Neutrophil (primary cell): ENCODE results near the gene IRX1.

ENCODE experiments used
- H3K27ac ChIP-seq: fragments of 200-600 bp; sonication (generic); 2 replicates; pipeline ENCODE4 v1.5.1; 2016; ENCODE audit warnings: mild to moderate bottlenecking, moderate library complexity
- H3K27me3 ChIP-seq: fragments of 200-600 bp; sonication (generic); 2 replicates; pipeline ENCODE4 v1.6.0; 2016; ENCODE audit warnings: mild to moderate bottlenecking
- H3K36me3 ChIP-seq: fragments of 200-600 bp; sonication (generic); 2 replicates; pipeline ENCODE4 v1.5.1; 2017
- H3K4me1 ChIP-seq, 2 experiments: fragments of 200-600 bp in 1 of 2; sonication (generic) in 1 of 2; 1 replicate in 1 of 2; 2 replicates in 1 of 2; pipeline versions ENCODE4 v1.5.1 to v1.6.1; 2013 to 2016; ENCODE audit warnings: low read depth in 1 of 2, low read length in 1 of 2, mild to moderate bottlenecking in 1 of 2, moderate library complexity in 1 of 2; ENCODE audit not compliant: control insufficient read depth in 1 of 2, insufficient read depth in 1 of 2
- H3K4me3 ChIP-seq, 2 experiments: fragments of 200-600 bp in 1 of 2; sonication (generic) in 1 of 2; 1 replicate in 1 of 2; 2 replicates in 1 of 2; pipeline ENCODE4 v1.5.1; 2013 to 2016; ENCODE audit warnings: low read depth in 1 of 2, low read length in 1 of 2, mild to moderate bottlenecking in 1 of 2, moderate library complexity in 1 of 2
- H3K9me3 ChIP-seq: fragments of 200-600 bp; sonication (generic); 2 replicates; pipeline ENCODE4 v1.5.1; 2016
- TF ChIP-seq, protein P1 (sequence below): fragments of 200-600 bp; sonication (generic); IDR thresholded peaks from 2 replicates; pipeline ENCODE4 v1.5.1; 2016; ENCODE audit warnings: antibody characterized with exemption

Gene IRX1

DNA sequence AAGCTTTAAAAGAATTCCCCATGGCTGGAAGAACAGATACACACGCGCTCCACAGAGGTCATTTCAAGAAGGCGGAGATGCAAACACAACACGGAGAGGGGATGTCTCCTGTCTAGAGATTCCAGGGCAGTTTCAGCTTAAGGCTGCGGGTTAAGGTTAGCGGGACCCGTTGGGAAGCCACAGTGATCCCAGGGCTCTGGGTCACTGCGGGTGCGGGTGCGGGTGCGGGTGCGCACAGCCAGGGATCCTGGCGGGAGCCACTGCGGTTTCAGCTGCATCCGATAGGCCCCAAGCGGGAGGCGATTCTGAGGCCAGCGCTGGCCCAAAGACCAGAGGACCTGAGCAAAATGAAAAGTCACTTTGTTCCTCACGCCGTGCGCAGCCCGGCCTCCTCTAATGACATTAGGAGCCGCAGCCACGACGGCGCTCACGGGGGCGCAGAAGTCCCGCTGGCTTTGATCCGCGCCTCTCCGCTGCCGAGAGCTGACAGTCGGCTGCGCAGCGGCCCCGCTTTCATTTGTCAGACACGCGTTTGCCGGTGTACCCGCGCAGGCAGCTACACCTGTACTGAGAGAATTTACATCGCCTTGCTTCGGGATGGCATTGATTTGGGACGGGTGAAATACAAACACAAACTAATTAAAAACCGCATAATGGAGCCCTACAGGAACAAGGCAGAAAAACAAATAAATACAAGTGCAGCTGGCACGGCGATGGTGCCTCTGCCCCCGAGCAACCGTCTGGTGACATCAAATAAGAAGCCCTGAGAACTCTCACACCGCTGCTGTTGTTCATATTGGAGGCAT, 5.3 kb upstream of the IRX1 start:
- TF ChIP-seq, protein P1, sequence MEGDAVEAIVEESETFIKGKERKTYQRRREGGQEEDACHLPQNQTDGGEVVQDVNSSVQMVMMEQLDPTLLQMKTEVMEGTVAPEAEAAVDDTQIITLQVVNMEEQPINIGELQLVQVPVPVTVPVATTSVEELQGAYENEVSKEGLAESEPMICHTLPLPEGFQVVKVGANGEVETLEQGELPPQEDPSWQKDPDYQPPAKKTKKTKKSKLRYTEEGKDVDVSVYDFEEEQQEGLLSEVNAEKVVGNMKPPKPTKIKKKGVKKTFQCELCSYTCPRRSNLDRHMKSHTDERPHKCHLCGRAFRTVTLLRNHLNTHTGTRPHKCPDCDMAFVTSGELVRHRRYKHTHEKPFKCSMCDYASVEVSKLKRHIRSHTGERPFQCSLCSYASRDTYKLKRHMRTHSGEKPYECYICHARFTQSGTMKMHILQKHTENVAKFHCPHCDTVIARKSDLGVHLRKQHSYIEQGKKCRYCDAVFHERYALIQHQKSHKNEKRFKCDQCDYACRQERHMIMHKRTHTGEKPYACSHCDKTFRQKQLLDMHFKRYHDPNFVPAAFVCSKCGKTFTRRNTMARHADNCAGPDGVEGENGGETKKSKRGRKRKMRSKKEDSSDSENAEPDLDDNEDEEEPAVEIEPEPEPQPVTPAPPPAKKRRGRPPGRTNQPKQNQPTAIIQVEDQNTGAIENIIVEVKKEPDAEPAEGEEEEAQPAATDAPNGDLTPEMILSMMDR = no peak
- no peaks in the 10 kb centered on the region for H3K4me1 ChIP-seq
- H3K27ac ChIP-seq = no peak overlapping the region
- H3K27me3 ChIP-seq = peaks cover 95% of the 10 kb centered on the region
- H3K9me3 ChIP-seq = no peaks in the 10 kb centered on the region
- H3K36me3 ChIP-seq = no peaks in the 10 kb centered on the region
- H3K4me3 ChIP-seq = no peak overlapping the region

DNA sequence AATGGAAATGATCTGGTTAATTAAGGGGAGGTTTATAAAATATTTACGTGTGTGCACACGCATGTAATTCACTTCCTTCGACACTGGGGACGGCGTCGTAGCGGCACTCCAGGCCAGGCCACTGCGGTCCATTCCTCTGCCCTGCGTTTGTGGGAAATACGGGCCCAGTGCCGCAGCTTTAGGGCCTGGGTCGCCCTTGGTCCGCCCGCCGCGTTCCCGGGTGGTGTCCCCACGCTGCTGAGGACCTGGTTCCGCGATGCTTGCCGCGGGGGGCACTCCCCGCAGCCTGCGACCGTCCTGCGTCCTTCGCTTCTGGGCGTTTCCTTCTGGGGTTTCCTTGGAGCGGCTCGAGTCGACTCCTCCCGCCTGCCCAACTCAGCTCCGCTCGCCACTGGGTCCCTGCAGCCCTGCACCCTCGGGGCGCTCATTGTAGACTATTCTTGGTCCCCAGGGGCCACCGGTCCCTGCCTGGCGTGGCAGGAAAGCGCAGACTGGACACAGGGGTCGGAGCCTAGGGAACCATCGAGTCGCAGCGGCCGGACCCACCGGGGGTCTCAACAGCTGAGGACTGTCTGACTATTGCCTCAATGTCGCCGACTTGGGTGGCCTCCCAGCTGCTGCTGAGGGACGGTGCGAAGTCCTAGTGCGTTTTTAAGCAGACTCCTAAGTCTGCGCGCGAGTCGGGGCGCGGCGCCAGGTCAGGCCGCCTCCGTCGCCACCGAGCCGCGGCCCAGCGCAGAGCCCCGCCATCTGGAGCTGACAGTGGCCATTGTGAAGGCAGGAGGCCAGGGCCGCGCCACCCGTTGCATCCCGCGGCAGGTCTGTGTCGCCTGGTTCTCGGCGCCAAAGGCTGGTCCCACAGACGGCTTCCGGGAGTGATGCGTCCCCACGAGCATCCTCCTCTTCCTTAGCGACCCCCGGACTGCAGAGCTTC, 4.4 kb upstream of the IRX1 start:
- no peaks in the 10 kb centered on the region for H3K9me3 ChIP-seq
- no peak overlapping the region for H3K27ac ChIP-seq
- TF ChIP-seq, protein P1 = no peak
- H3K36me3 ChIP-seq = no peaks in the 10 kb centered on the region
- peaks cover 99% of the 10 kb centered on the region for H3K27me3 ChIP-seq
- H3K4me1 ChIP-seq = no peaks in the 10 kb centered on the region
- no peak overlapping the region for H3K4me3 ChIP-seq

GRCh38 chr5:3592298-3592697, 3.3 kb upstream of the IRX1 start:
- no peak overlapping the region for H3K4me3 ChIP-seq
- no peaks in the 10 kb centered on the region for H3K36me3 ChIP-seq
- TF ChIP-seq, protein P1 = no peak
- H3K27me3 ChIP-seq = peaks cover 99% of the 10 kb centered on the region
- H3K9me3 ChIP-seq = no peaks in the 10 kb centered on the region
- H3K27ac ChIP-seq = no peak overlapping the region
- H3K4me1 ChIP-seq = no peaks in the 10 kb centered on the region

DNA sequence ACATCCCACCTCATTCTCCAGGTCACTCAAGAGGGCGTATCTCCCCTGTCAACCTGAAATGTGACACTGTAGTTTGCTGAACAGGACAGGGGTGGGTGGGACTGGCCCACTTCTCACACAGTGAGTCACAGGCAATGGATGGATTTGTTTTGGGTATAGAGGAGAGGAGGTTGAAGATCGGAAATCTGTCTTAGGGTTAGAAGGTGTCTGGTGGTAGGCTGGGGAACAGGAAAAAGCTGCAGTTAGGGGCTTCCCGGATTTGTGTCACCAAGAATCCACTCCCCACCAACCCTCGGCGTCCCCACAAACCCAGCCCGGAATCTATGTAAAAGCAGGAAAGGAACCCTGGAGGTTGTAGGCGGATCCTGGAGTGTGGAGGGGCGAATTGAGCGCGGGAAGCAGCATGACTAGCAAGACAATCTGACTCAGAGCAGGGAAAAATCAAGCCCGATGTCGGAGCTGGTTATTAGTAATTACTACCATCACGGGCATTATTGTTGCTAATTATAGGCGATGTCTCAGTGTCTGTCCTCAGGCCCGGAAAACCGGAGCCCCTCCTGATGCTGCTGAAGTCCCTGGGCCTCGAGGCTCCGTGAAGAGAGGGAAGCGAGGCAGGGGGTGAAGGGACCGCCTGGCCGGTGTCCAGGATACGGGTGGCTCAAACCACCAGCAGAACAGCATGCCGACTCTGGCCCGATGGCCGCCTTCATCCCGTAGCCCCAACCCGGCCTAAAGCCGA, 1.7 kb upstream of the IRX1 start:
- H3K9me3 ChIP-seq = no peaks in the 10 kb centered on the region
- H3K4me1 ChIP-seq = no peaks in the 10 kb centered on the region
- no peak overlapping the region for H3K27ac ChIP-seq
- TF ChIP-seq, protein P1 = no peak
- H3K4me3 ChIP-seq = no peak overlapping the region
- no peaks in the 10 kb centered on the region for H3K36me3 ChIP-seq
- H3K27me3 ChIP-seq = peaks cover 100% of the 10 kb centered on the region

DNA sequence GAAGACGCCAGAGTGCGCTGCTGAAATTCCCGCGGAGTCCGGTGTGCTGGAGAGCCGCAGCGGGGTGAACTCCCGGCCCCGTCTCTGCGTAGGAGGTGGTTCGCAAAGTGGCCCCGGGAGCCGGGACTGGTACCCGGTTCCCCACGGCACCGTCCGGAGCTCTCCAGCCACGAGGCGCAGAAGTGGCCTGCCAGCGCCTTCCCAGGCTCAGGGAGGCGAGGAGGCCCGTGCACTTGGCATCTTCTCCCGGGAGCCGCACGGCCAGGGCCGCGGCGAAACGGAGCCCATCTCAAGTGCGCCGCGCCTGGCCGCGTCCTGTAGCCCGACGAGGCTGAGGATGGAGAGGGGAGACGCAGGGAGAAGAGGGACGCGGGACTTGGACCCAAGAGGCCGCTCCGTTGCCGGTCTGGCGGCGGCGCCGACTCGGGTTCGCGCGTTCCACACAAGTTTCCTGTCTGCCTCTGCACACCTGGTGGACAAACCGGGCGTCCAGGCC, 1.1 kb upstream of the IRX1 start:
- no peaks in the 10 kb centered on the region for H3K4me1 ChIP-seq
- no peaks in the 10 kb centered on the region for H3K9me3 ChIP-seq
- H3K4me3 ChIP-seq = no peak overlapping the region
- no peaks in the 10 kb centered on the region for H3K36me3 ChIP-seq
- H3K27ac ChIP-seq = no peak overlapping the region
- TF ChIP-seq, protein P1 = no peak
- peaks cover 100% of the 10 kb centered on the region for H3K27me3 ChIP-seq
